ENCODE results near the gene MINDY4. TPM values are rescaled to one million over a fixed set of nuclear protein-coding genes. Genes with fewer than 3 reads are reported as not detected.

MINDY4 gene
- total and polyA plus RNA-seq, 9 donors, result 6.9 to 30.3 (median 18.2) TPM

GRCh38 chr7:30923774-30924413 lies 152.7 kb downstream of the MINDY4 start:
- TF ChIP-seq, protein P1, sequence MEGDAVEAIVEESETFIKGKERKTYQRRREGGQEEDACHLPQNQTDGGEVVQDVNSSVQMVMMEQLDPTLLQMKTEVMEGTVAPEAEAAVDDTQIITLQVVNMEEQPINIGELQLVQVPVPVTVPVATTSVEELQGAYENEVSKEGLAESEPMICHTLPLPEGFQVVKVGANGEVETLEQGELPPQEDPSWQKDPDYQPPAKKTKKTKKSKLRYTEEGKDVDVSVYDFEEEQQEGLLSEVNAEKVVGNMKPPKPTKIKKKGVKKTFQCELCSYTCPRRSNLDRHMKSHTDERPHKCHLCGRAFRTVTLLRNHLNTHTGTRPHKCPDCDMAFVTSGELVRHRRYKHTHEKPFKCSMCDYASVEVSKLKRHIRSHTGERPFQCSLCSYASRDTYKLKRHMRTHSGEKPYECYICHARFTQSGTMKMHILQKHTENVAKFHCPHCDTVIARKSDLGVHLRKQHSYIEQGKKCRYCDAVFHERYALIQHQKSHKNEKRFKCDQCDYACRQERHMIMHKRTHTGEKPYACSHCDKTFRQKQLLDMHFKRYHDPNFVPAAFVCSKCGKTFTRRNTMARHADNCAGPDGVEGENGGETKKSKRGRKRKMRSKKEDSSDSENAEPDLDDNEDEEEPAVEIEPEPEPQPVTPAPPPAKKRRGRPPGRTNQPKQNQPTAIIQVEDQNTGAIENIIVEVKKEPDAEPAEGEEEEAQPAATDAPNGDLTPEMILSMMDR (IDR thresholded peaks at IDR 0.05), result no peak
- TF ChIP-seq EP300 (IDR thresholded peaks at IDR 0.05) (no peak), POLR2A (IDR thresholded peaks at IDR 0.05) (no peak)
- Histone ChIP-seq H3K4me1 (ENCODE audit: insufficient read depth) (no peaks in the 10 kb centered on the region), H3K4me3 (no peak overlapping the region), H3K36me3 (no peaks in the 10 kb centered on the region), H3K27me3 (no peaks in the 10 kb centered on the region), H3K9me3 (no peaks in the 10 kb centered on the region), H3K27ac (no peak overlapping the region)
- intact Hi-C loops (cut with DNase I), result no loop called here
- WGBS, 3 donors, result 80 to 85% (median 81%) methylated on average over 13 of the region's 13 CpGs
- peak; percentile 5 to 15 (median 6) for DNase-seq

DNA sequence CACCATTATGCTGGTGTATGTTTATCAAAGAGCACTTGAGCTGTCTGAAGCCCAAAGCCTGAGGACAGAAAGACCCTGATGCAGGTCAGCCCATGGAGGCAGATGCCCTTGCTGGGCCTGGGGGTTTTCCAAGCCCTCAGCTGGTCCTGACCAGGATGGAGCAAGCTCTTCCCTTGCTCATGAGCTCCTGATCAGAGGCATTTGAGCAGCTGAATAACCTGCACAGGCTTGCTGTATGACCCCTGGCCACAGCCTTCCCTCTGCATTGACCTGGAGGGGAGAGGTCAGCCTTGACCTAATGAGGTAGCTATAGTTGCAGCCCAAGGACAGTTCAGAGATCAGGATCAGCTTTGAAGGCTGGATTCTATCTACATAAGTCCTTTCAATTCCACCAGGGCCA lies 153.4 kb downstream of the MINDY4 start:
- no peaks in the 10 kb centered on the region for H3K27me3 ChIP-seq
- intact Hi-C loops (cut with DNase I), result no loop called here
- H3K36me3 ChIP-seq, result no peaks in the 10 kb centered on the region
- TF ChIP-seq EP300 (IDR thresholded peaks at IDR 0.05), result no peak
- no peak for TF ChIP-seq POLR2A (IDR thresholded peaks at IDR 0.05)
- TF ChIP-seq, protein P1 (IDR thresholded peaks at IDR 0.05), result no peak
- H3K27ac ChIP-seq, result no peak overlapping the region
- DNase-seq, result peak in 3 of 5 donors; percentile 1 to 16 (median 6)
- H3K9me3 ChIP-seq, result no peaks in the 10 kb centered on the region
- no peak overlapping the region for H3K4me3 ChIP-seq
- no peaks in the 10 kb centered on the region for H3K4me1 ChIP-seq (ENCODE audit: insufficient read depth)

GRCh38 chr7:30925117-30925516 lies 153.9 kb downstream of the MINDY4 start:
- DNase-seq, result peak in 2 of 5 donors; percentile 1 to 15
- Histone ChIP-seq H3K27ac (no peak overlapping the region), H3K4me1 (ENCODE audit: insufficient read depth) (no peaks in the 10 kb centered on the region), H3K9me3 (no peaks in the 10 kb centered on the region), H3K36me3 (no peaks in the 10 kb centered on the region), H3K27me3 (no peaks in the 10 kb centered on the region), H3K4me3 (no peak overlapping the region)
- TF ChIP-seq POLR2A (IDR thresholded peaks at IDR 0.05), result no peak
- TF ChIP-seq, protein P1 (IDR thresholded peaks at IDR 0.05), result no peak
- no peak for TF ChIP-seq EP300 (IDR thresholded peaks at IDR 0.05)
- 61 to 77% (median 65%) methylated on average over 2 of the region's 2 CpGs for WGBS, 3 donors
- intact Hi-C loops (cut with DNase I), result no loop called here

- peaks cover 2% of the 10 kb centered on the region for H3K4me1 ChIP-seq (ENCODE audit: insufficient read depth)
- TF ChIP-seq, protein P1 (IDR thresholded peaks at IDR 0.05), result no peak
- TF ChIP-seq POLR2A (IDR thresholded peaks at IDR 0.05) (no peak), EP300 (IDR thresholded peaks at IDR 0.05) (no peak)
- peak; percentile 3 to 14 (median 8) for DNase-seq
- no peak overlapping the region for H3K4me3 ChIP-seq
- H3K36me3 ChIP-seq, result no peaks in the 10 kb centered on the region
- intact Hi-C loops (cut with DNase I), result no loop called here
- H3K27ac ChIP-seq, result no peak overlapping the region
- H3K27me3 ChIP-seq, result no peaks in the 10 kb centered on the region
- H3K9me3 ChIP-seq, result no peaks in the 10 kb centered on the region
- WGBS, 3 donors, result 83 to 92% (median 91%) methylated on average over 5 of the region's 5 CpGs
Observed at GRCh38 chr7:30925913-30926312, 154.7 kb downstream of the MINDY4 start.
